Brain microvascular endothelial cell (primary cell): ENCODE measurements around the gene CFAP97.

ENCODE experiments used
- DNase-seq: peaks from one replicate; pipeline ENCODE4 v3.0.0-alpha.2; 2020
- H3K27ac ChIP-seq: fragments of 250-450 bp; sonication (Bioruptor Pico); 2 replicates; pipeline ENCODE4 v1.5.1; 2020; ENCODE audit warnings: mild to moderate bottlenecking, moderate library complexity
- H3K27me3 ChIP-seq: fragments of 250-450 bp; sonication (Bioruptor Pico); replicated peaks from 2 replicates; pipeline ENCODE4 v1.5.1; 2020; ENCODE audit warnings: mild to moderate bottlenecking
- H3K36me3 ChIP-seq: fragments of 250-450 bp; sonication (Bioruptor Pico); replicated peaks from 2 replicates; pipeline ENCODE4 v1.5.1; 2020; ENCODE audit warnings: mild to moderate bottlenecking
- H3K4me3 ChIP-seq: 2 replicates; pipeline ENCODE4 v1.5.1; 2011; ENCODE audit warnings: low read depth, mild to moderate bottlenecking, control low read depth, low read length, moderate library complexity
- CTCF ChIP-seq: IDR thresholded peaks from 2 replicates; pipeline ENCODE4 v1.5.1; 2011; ENCODE audit warnings: low read depth, mild to moderate bottlenecking, moderate library complexity, low read length, control low read depth, inconsistent platforms; ENCODE audit errors: missing control alignments
- in situ Hi-C: cut with HindIII; loops from 2 replicates; pipeline ENCODE4 v1.10.0; 2017; ENCODE audit warnings: low sequenced_read_pairs, low pct_ligation_motif_present

Gene CFAP97

GRCh38 chr4:185118876-185119275, 84.9 kb downstream of the CFAP97 start:
- in situ Hi-C loops, result no loop called here
- Histone ChIP-seq H3K27ac (no peak overlapping the region), H3K27me3 (no peaks in the 10 kb centered on the region), H3K36me3 (no peaks in the 10 kb centered on the region), H3K4me3 (no peak overlapping the region)
- DNase-seq, result no peak
- no peak for TF ChIP-seq CTCF

GRCh38 chr4:185117300-185117934, 86.4 kb downstream of the CFAP97 start:
- Histone ChIP-seq H3K36me3 (no peaks in the 10 kb centered on the region), H3K4me3 (no peak overlapping the region), H3K27ac (no peak overlapping the region), H3K27me3 (no peaks in the 10 kb centered on the region)
- DNase-seq, result no peak
- no peak for TF ChIP-seq CTCF
- in situ Hi-C loops, result no loop called here

- in situ Hi-C loops, result no loop called here
- no peak overlapping the region for H3K4me3 ChIP-seq
- no peak for TF ChIP-seq CTCF
- H3K27me3 ChIP-seq, result no peaks in the 10 kb centered on the region
- no peaks in the 10 kb centered on the region for H3K36me3 ChIP-seq
- H3K27ac ChIP-seq, result no peak overlapping the region
- peak; percentile 83 for DNase-seq
Measured at GRCh38 chr4:185115827-185116232, 88.0 kb downstream of the CFAP97 start.

GRCh38 chr4:185113340-185113739, 90.5 kb downstream of the CFAP97 start:
- DNase-seq, result no peak
- no peak for TF ChIP-seq CTCF
- H3K27me3 ChIP-seq, result no peaks in the 10 kb centered on the region
- in situ Hi-C loops, result no loop called here
- H3K4me3 ChIP-seq, result no peak overlapping the region
- no peaks in the 10 kb centered on the region for H3K36me3 ChIP-seq
- no peak overlapping the region for H3K27ac ChIP-seq

- H3K4me3 ChIP-seq, result no peak overlapping the region
- H3K27me3 ChIP-seq, result no peaks in the 10 kb centered on the region
- in situ Hi-C loops, result no loop called here
- TF ChIP-seq CTCF, result no peak
- no peaks in the 10 kb centered on the region for H3K36me3 ChIP-seq
- H3K27ac ChIP-seq, result no peak overlapping the region
- DNase-seq, result peak; percentile 93
Measured at GRCh38 chr4:185112104-185112503, 91.7 kb downstream of the CFAP97 start.

- no peak overlapping the region for H3K27ac ChIP-seq
- TF ChIP-seq CTCF, result no peak
- in situ Hi-C loops, result no loop called here
- no peak for DNase-seq
- H3K27me3 ChIP-seq, result no peaks in the 10 kb centered on the region
- no peak overlapping the region for H3K4me3 ChIP-seq
- no peaks in the 10 kb centered on the region for H3K36me3 ChIP-seq
Measured at GRCh38 chr4:185110375-185110823, 93.4 kb downstream of the CFAP97 start.
